Aorta (tissue), 5 donors: ENCODE results near the gene PAGE5. TPM values are rescaled to one million over a fixed set of nuclear protein-coding genes. Genes with fewer than 3 reads are reported as not detected.

ENCODE experiments used
- ATAC-seq: fragments of 200-7000 bp; cut with Tn5 transposase; one replicate; pipeline ENCODE4 v1.9.1; 2022; ENCODE audit warnings: moderate library complexity; ENCODE audit not compliant: low FRiP score
- DNase-seq, 2 donors: peaks; one replicate each; pipeline ENCODE4 v3.0.0-alpha.2; 2020
- H3K27ac ChIP-seq, 2 donors: one replicate each; pipeline ENCODE4 v1.5.1; 2013; ENCODE audit warnings: low read length in 2 of 2, mild to moderate bottlenecking in 2 of 2, moderate library complexity in 2 of 2, control low read depth in 1 of 2, inconsistent platforms in 1 of 2, low read depth in 1 of 2
- H3K27me3 ChIP-seq, 2 donors: one replicate each; pipeline ENCODE4 v1.6.1; 2013; ENCODE audit warnings: control low read depth in 1 of 2, low read length in 1 of 2, mild to moderate bottlenecking in 1 of 2, moderate library complexity in 1 of 2; ENCODE audit not compliant: insufficient read depth in 2 of 2, control insufficient read depth in 1 of 2
- H3K36me3 ChIP-seq, 2 donors: one replicate each; pipeline ENCODE4 v1.6.1; 2013; ENCODE audit warnings: control low read depth in 1 of 2, low read length in 1 of 2, mild to moderate bottlenecking in 1 of 2; ENCODE audit not compliant: insufficient read depth in 2 of 2, control insufficient read depth in 1 of 2
- H3K4me1 ChIP-seq, 2 donors: one replicate each; pipeline ENCODE4 v1.6.1; 2013; ENCODE audit warnings: low read length in 2 of 2, control low read depth in 1 of 2, mild to moderate bottlenecking in 1 of 2, moderate library complexity in 1 of 2; ENCODE audit not compliant: insufficient read depth in 2 of 2, control insufficient read depth in 1 of 2
- H3K4me3 ChIP-seq, 2 donors: one replicate each; pipeline ENCODE4 v1.5.1; 2013; ENCODE audit warnings: low read length in 2 of 2, control low read depth in 1 of 2, mild to moderate bottlenecking in 1 of 2
- H3K9me3 ChIP-seq: one replicate; pipeline ENCODE4 v1.6.1; 2013; ENCODE audit warnings: mild to moderate bottlenecking, low read length; ENCODE audit not compliant: control insufficient read depth
- WGBS, 2 donors: extraction: QIAGEN DNeasy Blood & Tissue Kit; methylation state at CpG; one replicate each; pipeline ENCODE4 v1.1.7; 2013; 5-methylcytosine and 5-hydroxymethylcytosine counted together
- intact Hi-C, 2 donors: fragments of 100-400 bp; cut with DNase I; formaldehyde crosslinking; loops; one replicate each; pipeline versions ENCODE4 v1.14.2 to v1.15.0; 2022
- long read RNA-seq, 2 donors: library from polyadenylated mRNA; unstranded; transcript quantifications; one replicate each; pipeline ENCODE4 v2.0.0, GENCODE V29; 2020 to 2021
- polyA plus RNA-seq, 2 donors: library from polyadenylated mRNA; stranded (reverse); fragments of 200-250 nt; gene quantifications; one replicate each; pipeline ENCODE4 v1.2.3, GENCODE V29; 2013
- total RNA-seq, 2 donors: library from RNA; stranded (reverse); fragmentation: NEBNext Ultra II Directional; extraction: Animal tissue kit (Norgen Biotek cat#: 25700); gene quantifications; one replicate each; pipeline ENCODE4 v1.2.1, GENCODE V29; 2021
- donor health status: healthy with polysubstance abuse.
- donor health status: Bipolar disorder and iron deficiency.
- donor health status: DM: no; HTN: no; CAD: no.
- donor health status: DM: no; HTN: no; CAD: no.
- donor health status: DM: yes; HTN: yes; CAD: no.

PAGE5 gene
- not detected for total RNA-seq
- not detected for polyA plus RNA-seq
- long read RNA-seq, donor 1: 0 reads
- long read RNA-seq, donor 2: 0 reads

- Histone ChIP-seq H3K4me1 (no peaks in the 10 kb centered on the region), H3K27ac (no peak within 1 kb of the TSS), H3K9me3 (no peaks in the 10 kb centered on the region), H3K36me3 (no peaks in the 10 kb centered on the region), H3K27me3 (no peaks in the 10 kb centered on the region), H3K4me3 (no peak within 1 kb of the TSS)
- DNase-seq: no peak
- WGBS, 2 donors: 82 to 93% methylated on average over 30 of the region's 30 CpGs
- ATAC-seq: no peak
- intact Hi-C loops: no loop called here
Observed at GRCh38 chrX:55220119-55220794, at the start of gene PAGE5. PAGE5 (plus strand) TSS chrX:55220346; CDS start chrX:55221383, 1,037 bp downstream.

- Histone ChIP-seq H3K36me3 (no peaks in the 10 kb centered on the region), H3K4me3 (no peak overlapping the region), H3K27ac (no peak overlapping the region), H3K27me3 (no peaks in the 10 kb centered on the region), H3K4me1 (no peaks in the 10 kb centered on the region), H3K9me3 (no peaks in the 10 kb centered on the region)
- intact Hi-C loops: no loop called here
- no peak for ATAC-seq
- 78 to 84% methylated on average over 2 of the region's 2 CpGs for WGBS, 2 donors
- no peak for DNase-seq
Observed at GRCh38 chrX:55187281-55187680, 32.9 kb upstream of the PAGE5 start.

GRCh38 chrX:55196688-55197087 is 23.5 kb upstream of the PAGE5 start:
- intact Hi-C loops: no loop called here
- H3K27ac ChIP-seq: no peak overlapping the region
- H3K9me3 ChIP-seq: no peaks in the 10 kb centered on the region
- ATAC-seq (no peak), DNase-seq (no peak)
- H3K4me3 ChIP-seq: no peak overlapping the region
- 46 to 91% methylated on average over 1 of the region's 1 CpG for WGBS, 2 donors
- no peaks in the 10 kb centered on the region for H3K36me3 ChIP-seq
- no peaks in the 10 kb centered on the region for H3K4me1 ChIP-seq
- no peaks in the 10 kb centered on the region for H3K27me3 ChIP-seq

- H3K4me1 ChIP-seq: no peaks in the 10 kb centered on the region
- no peaks in the 10 kb centered on the region for H3K36me3 ChIP-seq
- no peaks in the 10 kb centered on the region for H3K9me3 ChIP-seq
- no peaks in the 10 kb centered on the region for H3K27me3 ChIP-seq
- DNase-seq: no peak
- H3K27ac ChIP-seq: no peak overlapping the region
- ATAC-seq: no peak
- intact Hi-C loops: no loop called here
- H3K4me3 ChIP-seq: no peak overlapping the region
- 29 to 35% methylated on average over 3 of the region's 3 CpGs for WGBS, 2 donors
Observed at GRCh38 chrX:55201930-55202579, 18.1 kb upstream of the PAGE5 start.

- Histone ChIP-seq H3K27me3 (no peaks in the 10 kb centered on the region), H3K4me3 (no peak overlapping the region), H3K9me3 (no peaks in the 10 kb centered on the region), H3K36me3 (no peaks in the 10 kb centered on the region), H3K27ac (no peak overlapping the region), H3K4me1 (no peaks in the 10 kb centered on the region)
- 52 to 71% methylated on average over 6 of the region's 6 CpGs for whole genome bisulfite sequencing, 2 donors
- intact Hi-C loops: no loop called here
- DNase-seq (no peak), ATAC-seq (no peak)
Observed at GRCh38 chrX:55206162-55206941, 13.8 kb upstream of the PAGE5 start.

GRCh38 chrX:55210931-55211677 is 9.0 kb upstream of the PAGE5 start:
- H3K4me3 ChIP-seq: no peak overlapping the region
- H3K27ac ChIP-seq: no peak overlapping the region
- ATAC-seq (no peak), DNase-seq (no peak)
- intact Hi-C loops: no loop called here
- H3K4me1 ChIP-seq: no peaks in the 10 kb centered on the region
- no peaks in the 10 kb centered on the region for H3K27me3 ChIP-seq
- no peaks in the 10 kb centered on the region for H3K36me3 ChIP-seq
- no peaks in the 10 kb centered on the region for H3K9me3 ChIP-seq
- 70 to 82% methylated on average over 13 of the region's 13 CpGs for WGBS, 2 donors

- no peak overlapping the region for H3K27ac ChIP-seq
- H3K27me3 ChIP-seq: no peaks in the 10 kb centered on the region
- ATAC-seq: no peak
- 12 to 36% methylated on average over 3 of the region's 3 CpGs for WGBS, 2 donors
- intact Hi-C loops: no loop called here
- no peaks in the 10 kb centered on the region for H3K36me3 ChIP-seq
- no peak overlapping the region for H3K4me3 ChIP-seq
- no peak for DNase-seq
- no peaks in the 10 kb centered on the region for H3K4me1 ChIP-seq
- H3K9me3 ChIP-seq: no peaks in the 10 kb centered on the region
Observed at GRCh38 chrX:55213381-55213780, 6.8 kb upstream of the PAGE5 start.

GRCh38 chrX:55240788-55241340 is 20.7 kb downstream of the PAGE5 start:
- Histone ChIP-seq H3K27ac (no peak overlapping the region), H3K4me3 (no peak overlapping the region), H3K36me3 (no peaks in the 10 kb centered on the region), H3K27me3 (no peaks in the 10 kb centered on the region), H3K9me3 (no peaks in the 10 kb centered on the region), H3K4me1 (no peaks in the 10 kb centered on the region)
- ATAC-seq (no peak), DNase-seq (no peak)
- intact Hi-C loops: no loop called here
- 62 to 67% methylated on average over 6 of the region's 6 CpGs for WGBS, 2 donors
